GM18505 (cell line): ENCODE measurements around the gene RNF223.

ENCODE experiments used
- ATAC-seq: cut with Tn5 transposase; IDR thresholded peaks from one replicate; pipeline ENCODE4 v1.9.1; 2021; ENCODE audit not compliant: unreplicated experiment
- POLR2A ChIP-seq: IDR thresholded peaks from 4 replicates; pipeline ENCODE4 v1.6.1; 2011; ENCODE audit warnings: borderline replicate concordance; ENCODE audit not compliant: insufficient read depth, insufficient read length; ENCODE audit errors: extremely low read depth

The RNF223 gene

GRCh38 chr1:1024771-1025699 lies 49.1 kb downstream of the RNF223 start:
- no peak for ATAC-seq

GRCh38 chr1:1024149-1024770 lies 49.8 kb downstream of the RNF223 start:
- TF ChIP-seq POLR2A: no peak

More at GRCh38 chr1:1024771-1025699, 49.1 kb downstream of the RNF223 start:
- no peak for TF ChIP-seq POLR2A

GRCh38 chr1:1023700-1024099 lies 50.4 kb downstream of the RNF223 start:
- TF ChIP-seq POLR2A: no peak
- no peak for ATAC-seq

More at GRCh38 chr1:1024149-1024770, 49.8 kb downstream of the RNF223 start:
- ATAC-seq: no peak

GRCh38 chr1:1022302-1023009 lies 51.6 kb downstream of the RNF223 start:
- no peak for TF ChIP-seq POLR2A
- ATAC-seq: no peak

GRCh38 chr1:1021920-1022259 lies 52.2 kb downstream of the RNF223 start:
- ATAC-seq: no peak
- TF ChIP-seq POLR2A: no peak

- ATAC-seq: no peak
- no peak for TF ChIP-seq POLR2A
Measured at GRCh38 chr1:1021010-1021919, 52.8 kb downstream of the RNF223 start.
